Calu3 (cell line): ENCODE data around the gene OTUD4. TPM values are rescaled to one million over a fixed set of nuclear protein-coding genes. Genes with fewer than 3 reads are reported as not detected.

Experiments used
- BruUV-seq: library from RNA; stranded (reverse); fragments of 400-500 nt; replicated peaks from 2 replicates; lab custom pipeline; 2021; lab: Mats Ljungman, UMichigan
- CTCF ChIA-PET: fragments of 300-600 bp; sonication (Branson Sonifier 250); formaldehyde crosslinking; loops from one replicate; lab custom pipeline; 2022; ENCODE audit warnings: antibody characterized with exemption; lab: Charles Lee
- DNase-seq: peaks from one replicate; pipeline ENCODE4 v3.0.0; 2022
- H3K27ac Mint-ChIP-seq: one replicate; pipeline ENCODE4 v1.8.0; 2022; ENCODE audit warnings: mixed read lengths; ENCODE audit not compliant: unreplicated experiment
- H3K27me3 Mint-ChIP-seq: one replicate; pipeline ENCODE4 v1.8.0; 2022; ENCODE audit warnings: mixed read lengths; ENCODE audit not compliant: unreplicated experiment
- H3K36me3 Mint-ChIP-seq: one replicate; pipeline ENCODE4 v1.8.0; 2022; ENCODE audit warnings: mild to moderate bottlenecking, moderate library complexity, mixed read lengths; ENCODE audit not compliant: insufficient read depth, unreplicated experiment
- H3K4me1 Mint-ChIP-seq: one replicate; pipeline ENCODE4 v1.8.0; 2022; ENCODE audit warnings: mild to moderate bottlenecking, low read depth, mixed read lengths; ENCODE audit not compliant: unreplicated experiment
- H3K4me3 Mint-ChIP-seq: one replicate; pipeline ENCODE4 v1.8.0; 2022; ENCODE audit warnings: mild to moderate bottlenecking, low read depth, moderate library complexity, mixed read lengths; ENCODE audit not compliant: unreplicated experiment
- H3K9me3 Mint-ChIP-seq: one replicate; pipeline ENCODE4 v1.8.0; 2022; ENCODE audit warnings: low read depth, mixed read lengths; ENCODE audit not compliant: unreplicated experiment
- intact Hi-C: fragments of 100-400 bp; cut with micrococcal nuclease; formaldehyde crosslinking; loops from one replicate; pipeline ENCODE4 v1.10.0; 2022; ENCODE audit not compliant: unreplicated experiment
- total RNA-seq: library from RNA; stranded (reverse); gene quantifications from 2 replicates; pipeline ENCODE4 v1.2.3, GENCODE V29; 2022
- TF ChIP-seq, protein P1 (sequence below): fragments of 200-600 bp; IDR thresholded peaks from one replicate; pipeline ENCODE4 v1.8.0; 2022; ENCODE audit warnings: antibody characterized with exemption; ENCODE audit not compliant: unreplicated experiment

OTUD4 gene
- total RNA-seq, 1 experiment from 2014 or later: 32.7 TPM

DNA sequence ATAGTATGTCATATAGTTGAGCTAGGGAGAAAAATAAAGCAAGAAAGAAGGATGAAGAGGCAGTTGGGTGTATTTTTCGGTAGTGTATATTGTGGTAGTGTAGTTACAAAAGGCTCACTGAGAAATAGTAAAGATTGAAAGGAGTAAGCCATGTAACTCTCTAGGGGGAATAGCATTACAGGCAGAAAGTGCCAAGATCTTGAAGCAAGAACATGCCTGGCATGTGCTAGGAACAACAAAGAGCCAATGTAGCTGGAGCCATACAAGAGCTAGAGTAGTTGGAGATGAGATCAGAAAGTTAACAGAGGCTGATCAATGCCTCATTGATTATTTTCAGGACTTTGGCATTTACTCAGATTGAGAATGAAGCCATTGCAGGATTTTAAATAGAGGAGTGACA lies 79.3 kb downstream of the OTUD4 start:
- intact Hi-C loops: no loop called here
- BruUV-seq: no TSS peak
- Mint-ChIP-seq H3K9me3 (no peaks in the 10 kb centered on the region), H3K4me3 (no peak overlapping the region), H3K27me3 (no peaks in the 10 kb centered on the region), H3K36me3 (peaks cover 29% of the 10 kb centered on the region), H3K4me1 (no peaks in the 10 kb centered on the region), H3K27ac (no peak overlapping the region)
- TF ChIP-seq, protein P1, sequence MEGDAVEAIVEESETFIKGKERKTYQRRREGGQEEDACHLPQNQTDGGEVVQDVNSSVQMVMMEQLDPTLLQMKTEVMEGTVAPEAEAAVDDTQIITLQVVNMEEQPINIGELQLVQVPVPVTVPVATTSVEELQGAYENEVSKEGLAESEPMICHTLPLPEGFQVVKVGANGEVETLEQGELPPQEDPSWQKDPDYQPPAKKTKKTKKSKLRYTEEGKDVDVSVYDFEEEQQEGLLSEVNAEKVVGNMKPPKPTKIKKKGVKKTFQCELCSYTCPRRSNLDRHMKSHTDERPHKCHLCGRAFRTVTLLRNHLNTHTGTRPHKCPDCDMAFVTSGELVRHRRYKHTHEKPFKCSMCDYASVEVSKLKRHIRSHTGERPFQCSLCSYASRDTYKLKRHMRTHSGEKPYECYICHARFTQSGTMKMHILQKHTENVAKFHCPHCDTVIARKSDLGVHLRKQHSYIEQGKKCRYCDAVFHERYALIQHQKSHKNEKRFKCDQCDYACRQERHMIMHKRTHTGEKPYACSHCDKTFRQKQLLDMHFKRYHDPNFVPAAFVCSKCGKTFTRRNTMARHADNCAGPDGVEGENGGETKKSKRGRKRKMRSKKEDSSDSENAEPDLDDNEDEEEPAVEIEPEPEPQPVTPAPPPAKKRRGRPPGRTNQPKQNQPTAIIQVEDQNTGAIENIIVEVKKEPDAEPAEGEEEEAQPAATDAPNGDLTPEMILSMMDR: no peak
- CTCF ChIA-PET: no interaction called here
- DNase-seq: no peak

DNA sequence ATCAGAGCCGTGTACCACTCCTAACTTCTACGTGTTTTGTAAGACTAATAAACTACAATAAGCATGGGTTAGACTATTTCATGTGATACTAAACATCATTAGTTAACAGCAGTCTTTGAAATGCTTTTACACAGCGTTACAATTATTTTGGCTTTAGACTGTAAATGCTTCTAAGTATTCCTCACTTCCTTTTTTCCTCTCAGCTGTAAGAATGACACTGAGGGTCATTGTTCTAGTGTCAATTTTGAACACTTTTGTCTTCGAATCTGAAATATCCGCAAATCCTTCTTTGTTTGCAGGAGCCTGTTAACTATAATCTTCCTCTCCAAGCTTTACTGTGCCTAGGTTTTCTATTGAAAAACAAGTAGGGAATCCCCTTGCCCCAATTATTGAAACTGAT lies 80.7 kb downstream of the OTUD4 start:
- no peaks in the 10 kb centered on the region for H3K27me3 Mint-ChIP-seq
- no peak for DNase-seq
- no TSS peak for BruUV-seq
- CTCF ChIA-PET: no interaction called here
- intact Hi-C loops: no loop called here
- peak overlapping the region; percentile 86 for H3K4me3 Mint-ChIP-seq
- TF ChIP-seq, protein P1: no peak
- H3K36me3 Mint-ChIP-seq: peaks cover 31% of the 10 kb centered on the region
- peaks cover 6% of the 10 kb centered on the region for H3K4me1 Mint-ChIP-seq
- H3K9me3 Mint-ChIP-seq: no peaks in the 10 kb centered on the region
- H3K27ac Mint-ChIP-seq: peak overlapping the region; percentile 94

DNA sequence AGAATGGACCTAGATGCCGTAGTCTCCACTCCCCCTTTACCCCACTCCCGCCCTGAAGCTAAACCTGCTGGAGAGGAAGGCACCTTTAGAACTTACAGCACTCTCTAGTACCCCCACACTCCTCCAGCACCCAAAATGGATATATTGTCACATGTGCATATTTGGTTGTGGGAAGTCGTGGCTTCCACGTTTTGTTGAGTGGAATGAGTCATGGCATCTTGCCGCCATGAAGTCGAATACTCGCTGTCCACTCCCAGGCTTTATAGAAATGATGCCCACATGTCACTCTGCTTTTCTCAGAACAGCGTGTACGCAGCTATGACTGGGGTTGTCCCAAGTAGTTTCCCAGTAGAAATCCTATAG lies 81.7 kb downstream of the OTUD4 start:
- peaks cover 38% of the 10 kb centered on the region for H3K36me3 Mint-ChIP-seq
- BruUV-seq: TSS peak; percentile 50
- H3K9me3 Mint-ChIP-seq: no peaks in the 10 kb centered on the region
- no peaks in the 10 kb centered on the region for H3K27me3 Mint-ChIP-seq
- peak; percentile 6 for DNase-seq
- intact Hi-C loops: no loop called here
- H3K27ac Mint-ChIP-seq: peak overlapping the region; percentile 94
- TF ChIP-seq, protein P1: no peak
- peak overlapping the region; percentile 86 for H3K4me3 Mint-ChIP-seq
- CTCF ChIA-PET: no interaction called here
- H3K4me1 Mint-ChIP-seq: peaks cover 11% of the 10 kb centered on the region

DNA sequence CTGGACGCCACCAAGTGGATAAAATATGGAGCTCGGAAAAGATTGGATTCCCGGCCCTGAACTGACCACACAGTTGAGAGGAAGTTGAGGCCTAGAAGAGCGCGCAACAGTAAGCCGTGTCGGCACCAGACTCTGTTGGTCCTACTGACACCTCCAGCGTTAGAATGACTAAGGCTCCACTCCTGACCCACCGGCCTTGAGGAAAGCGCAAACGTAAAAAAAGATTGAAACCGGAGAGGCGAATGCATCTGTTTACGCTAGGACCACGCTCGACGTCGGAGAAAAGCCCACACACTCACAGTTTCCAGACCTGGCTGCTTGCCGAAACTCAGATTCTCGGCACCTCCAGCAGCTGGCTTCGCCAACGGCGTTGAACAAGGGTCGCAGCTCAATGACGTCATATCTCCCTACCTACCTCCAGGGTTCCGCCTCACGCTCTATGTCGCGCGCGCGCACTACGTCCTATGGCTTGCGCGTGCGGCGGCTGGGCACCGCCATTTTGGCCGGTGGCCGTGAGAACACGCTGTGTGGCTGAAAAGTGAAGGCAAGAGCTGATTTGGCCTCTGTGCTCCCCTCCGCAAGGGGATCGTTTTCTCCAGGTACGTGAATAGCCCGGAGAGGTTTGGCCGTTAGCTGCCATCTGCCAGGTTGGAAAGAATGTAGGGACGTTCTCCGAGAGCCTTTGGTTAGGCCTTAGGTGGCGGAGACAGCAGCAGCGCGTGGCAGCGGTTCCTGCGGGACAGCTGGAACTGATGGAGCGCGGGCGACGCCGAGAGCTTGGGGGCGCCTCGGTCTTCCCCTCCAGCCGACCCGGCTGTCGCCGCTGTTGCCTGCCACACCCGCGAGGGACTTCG lies 82.3 kb downstream of the OTUD4 start, which contains the start of the genes ABCE1 and ANAPC10:
Gene ABCE1, plus strand, starts transcription at position 491 of the 854 bp plus-strand sequence. CDS start 6,102 bp downstream, outside the sequence.
Gene ANAPC10, minus strand, starts transcription at position 376 of the 854 bp plus-strand sequence. CDS start 2,097 bp downstream, outside the sequence.
- peak; percentile 89 for DNase-seq
- Mint-ChIP-seq H3K4me1 (peaks cover 11% of the 10 kb centered on the region), H3K9me3 (no peaks in the 10 kb centered on the region), H3K36me3 (peaks cover 38% of the 10 kb centered on the region), H3K4me3 (peak within 1 kb of the TSS; percentile 86), H3K27ac (peak within 1 kb of the TSS; percentile 94), H3K27me3 (no peaks in the 10 kb centered on the region)
- intact Hi-C loops: no loop called here
- TF ChIP-seq, protein P1: no peak
- BruUV-seq: no TSS peak
- CTCF ChIA-PET: interaction anchor here (0.6 kb wide), 1 partner anchor 196 kb away, joined by 8 read pairs; no protein-coding TSS in a partner anchor
